GM12865 (cell line): ENCODE measurements around the gene MSH3.

Experiments
- DNase-seq: peaks from one replicate; pipeline ENCODE4 v3.0.0; 2010; ENCODE audit warnings: low read depth
- H3K4me3 ChIP-seq: 2 replicates; pipeline ENCODE4 v1.5.1; 2011; ENCODE audit warnings: mild to moderate bottlenecking, low read depth, low read length, control low read depth
- TF ChIP-seq, protein P1 (sequence below): IDR thresholded peaks from 2 replicates; pipeline ENCODE4 v1.5.1; 2011; ENCODE audit warnings: low read length, control low read depth, low read depth, inconsistent platforms; ENCODE audit not compliant: insufficient read depth; ENCODE audit errors: missing control alignments

Gene MSH3

DNA sequence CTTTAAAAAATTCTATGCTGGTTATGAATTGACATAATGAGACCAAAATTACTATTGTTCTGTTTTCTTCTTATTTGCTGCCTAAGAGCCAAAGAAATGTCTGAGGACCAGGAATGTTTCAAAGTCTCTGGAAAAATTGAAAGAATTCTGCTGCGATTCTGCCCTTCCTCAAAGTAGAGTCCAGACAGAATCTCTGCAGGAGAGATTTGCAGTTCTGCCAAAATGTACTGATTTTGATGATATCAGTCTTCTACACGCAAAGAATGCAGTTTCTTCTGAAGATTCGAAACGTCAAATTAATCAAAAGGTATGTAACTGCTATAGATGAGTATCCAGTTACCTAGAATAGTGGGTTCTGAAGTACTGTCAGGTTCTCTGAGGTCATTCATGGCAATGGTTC, 10.6 kb downstream of the MSH3 start:
- H3K4me3 ChIP-seq: no peak overlapping the region
- TF ChIP-seq, protein P1, sequence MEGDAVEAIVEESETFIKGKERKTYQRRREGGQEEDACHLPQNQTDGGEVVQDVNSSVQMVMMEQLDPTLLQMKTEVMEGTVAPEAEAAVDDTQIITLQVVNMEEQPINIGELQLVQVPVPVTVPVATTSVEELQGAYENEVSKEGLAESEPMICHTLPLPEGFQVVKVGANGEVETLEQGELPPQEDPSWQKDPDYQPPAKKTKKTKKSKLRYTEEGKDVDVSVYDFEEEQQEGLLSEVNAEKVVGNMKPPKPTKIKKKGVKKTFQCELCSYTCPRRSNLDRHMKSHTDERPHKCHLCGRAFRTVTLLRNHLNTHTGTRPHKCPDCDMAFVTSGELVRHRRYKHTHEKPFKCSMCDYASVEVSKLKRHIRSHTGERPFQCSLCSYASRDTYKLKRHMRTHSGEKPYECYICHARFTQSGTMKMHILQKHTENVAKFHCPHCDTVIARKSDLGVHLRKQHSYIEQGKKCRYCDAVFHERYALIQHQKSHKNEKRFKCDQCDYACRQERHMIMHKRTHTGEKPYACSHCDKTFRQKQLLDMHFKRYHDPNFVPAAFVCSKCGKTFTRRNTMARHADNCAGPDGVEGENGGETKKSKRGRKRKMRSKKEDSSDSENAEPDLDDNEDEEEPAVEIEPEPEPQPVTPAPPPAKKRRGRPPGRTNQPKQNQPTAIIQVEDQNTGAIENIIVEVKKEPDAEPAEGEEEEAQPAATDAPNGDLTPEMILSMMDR: no peak
- DNase-seq: no peak

DNA sequence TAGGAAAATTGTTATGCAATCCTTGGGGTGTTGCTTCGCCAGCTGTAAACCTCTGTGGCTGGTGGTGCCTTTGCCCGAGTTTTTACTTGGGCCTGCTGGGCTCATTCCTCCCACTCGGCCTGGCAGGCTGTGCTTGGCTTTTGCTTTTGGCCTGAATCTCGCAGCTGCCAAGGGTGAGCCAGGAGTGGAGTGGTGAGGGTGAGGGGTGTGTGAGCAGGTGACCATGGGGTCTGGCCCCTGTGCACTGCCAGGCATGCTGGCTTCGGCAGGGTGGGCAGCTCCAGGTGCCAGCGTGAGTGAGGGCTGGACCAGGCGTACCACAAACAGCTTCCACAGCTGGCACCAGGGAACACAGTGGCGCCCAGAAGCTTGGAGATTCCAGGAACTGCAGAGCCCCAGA, 12.9 kb downstream of the MSH3 start:
- TF ChIP-seq, protein P1: no peak
- DNase-seq: no peak
- H3K4me3 ChIP-seq: no peak overlapping the region

DNA sequence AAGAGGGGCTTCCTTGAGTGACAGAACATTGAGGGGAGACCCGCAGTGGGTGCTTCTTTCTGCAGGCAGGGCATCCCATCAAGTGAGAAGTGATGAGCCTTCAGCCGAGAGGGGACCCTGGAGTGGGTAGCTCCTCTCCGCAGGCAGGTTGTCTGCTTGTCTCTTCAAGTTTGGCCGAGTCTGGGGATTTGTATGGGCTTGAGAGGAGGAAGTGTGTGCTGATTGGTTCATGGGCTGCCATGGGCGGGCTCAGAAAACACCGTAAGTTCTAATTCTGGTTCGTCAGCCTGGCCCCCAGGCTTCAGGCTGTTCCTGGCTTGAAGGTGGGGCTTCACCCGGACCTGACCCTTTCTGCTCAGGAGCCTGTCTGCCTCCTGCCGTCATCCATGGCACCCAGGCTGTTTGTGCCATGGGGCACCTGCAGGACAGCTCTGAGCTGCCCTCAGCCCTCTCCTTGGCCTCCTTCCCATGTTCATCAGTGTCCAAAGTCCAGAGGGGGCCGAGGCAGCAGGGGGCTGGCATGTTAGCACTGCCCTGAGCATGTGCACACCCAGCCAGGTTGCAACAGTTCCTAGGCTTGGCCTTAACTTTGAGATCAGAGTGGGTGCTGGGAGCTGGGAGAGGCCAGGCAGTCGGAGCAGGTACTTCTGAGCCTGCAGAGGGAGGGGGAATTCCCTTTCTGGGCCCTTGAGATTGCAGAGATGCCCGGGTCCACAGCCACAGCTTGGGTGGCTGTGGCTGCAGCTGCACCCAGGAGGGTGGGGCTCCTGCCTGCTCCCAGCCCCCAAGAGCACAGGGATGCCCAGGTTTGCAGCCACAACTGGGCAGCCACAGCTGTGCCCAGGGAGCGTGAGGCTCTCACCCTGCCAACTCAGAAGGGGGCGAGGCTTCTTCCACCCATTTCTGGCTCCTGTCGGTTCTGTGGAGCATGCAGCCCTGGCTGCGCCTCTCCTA, 13.8 kb downstream of the MSH3 start:
- DNase-seq: peak; percentile 77
- TF ChIP-seq, protein P1: no peak
- H3K4me3 ChIP-seq: peak overlapping the region; percentile 10; the same call in 1 of the 2 replicates

DNA sequence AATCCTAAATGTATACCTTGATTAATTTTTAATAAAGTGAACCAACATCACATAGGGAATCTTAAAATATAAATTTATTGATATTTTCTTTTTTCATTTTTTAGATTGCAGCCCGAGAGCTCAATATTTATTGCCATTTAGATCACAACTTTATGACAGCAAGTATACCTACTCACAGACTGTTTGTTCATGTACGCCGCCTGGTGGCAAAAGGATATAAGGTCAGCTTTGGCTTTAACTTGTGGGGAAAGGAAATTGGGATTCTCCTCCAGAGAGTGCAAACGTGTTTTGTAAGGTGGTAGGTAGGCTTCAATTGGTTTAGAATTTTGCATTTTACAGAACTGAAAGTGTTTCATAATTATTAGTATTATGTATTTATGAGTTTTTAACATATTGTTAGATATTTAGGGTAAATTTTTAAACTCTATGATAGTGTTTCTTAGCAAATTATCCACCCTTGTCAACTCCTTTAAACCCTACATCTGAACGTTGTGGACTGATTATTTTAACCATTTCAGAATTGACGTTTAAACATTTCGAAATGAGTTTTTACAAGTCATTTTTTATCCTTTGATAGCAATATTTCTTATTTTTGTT, 17.8 kb downstream of the MSH3 start:
- DNase-seq: peak; percentile 77
- H3K4me3 ChIP-seq: no peak overlapping the region
- TF ChIP-seq, protein P1: peak; percentile 81

DNA sequence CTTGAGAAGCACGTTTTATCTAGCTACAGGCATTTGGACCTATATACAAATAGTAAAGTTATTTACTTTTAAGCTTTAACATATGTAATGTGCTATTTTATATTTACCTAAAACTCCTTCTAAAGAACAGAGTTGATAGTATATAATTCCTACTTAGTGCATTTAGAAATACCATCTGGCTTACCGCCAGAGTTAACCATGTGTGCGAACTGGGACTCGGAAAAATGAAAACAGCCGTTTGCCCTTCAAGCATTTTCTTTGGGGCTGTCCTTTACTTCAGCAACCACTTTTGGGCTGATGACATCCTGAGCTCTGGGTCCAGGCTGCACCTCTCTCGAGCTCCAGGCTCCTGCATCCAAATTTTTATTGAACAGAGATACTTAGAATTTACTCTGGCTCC, 22.3 kb downstream of the MSH3 start:
- no peak overlapping the region for H3K4me3 ChIP-seq
- TF ChIP-seq, protein P1: no peak
- DNase-seq: no peak

DNA sequence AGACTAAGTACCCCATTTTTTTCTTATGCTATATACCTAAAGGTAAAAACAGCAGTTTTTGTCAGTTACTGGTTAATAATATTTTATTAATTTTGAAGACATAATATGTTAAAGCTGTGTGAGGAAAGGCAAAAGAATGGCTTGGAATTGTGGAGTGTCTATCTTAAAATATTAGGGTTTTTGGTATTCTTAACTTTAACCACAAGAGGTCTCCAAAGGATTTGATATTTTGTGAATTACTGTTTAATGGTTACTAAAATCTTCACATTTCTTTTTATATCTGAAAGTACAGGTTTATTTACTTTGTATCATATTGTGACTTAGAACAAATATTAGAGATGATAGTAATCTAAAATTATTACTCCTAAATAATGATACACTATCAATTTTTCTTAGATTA, 32.3 kb downstream of the MSH3 start:
- TF ChIP-seq, protein P1: no peak
- no peak for DNase-seq
- no peak overlapping the region for H3K4me3 ChIP-seq
